Fibroblast of skin of scalp (primary cell): ENCODE measurements around the gene OGDHL. TPM values are rescaled to one million over a fixed set of nuclear protein-coding genes. Genes with fewer than 3 reads are reported as not detected.
A peak's percentile ranks its signal among the peaks of the same experiment; 100 is the strongest.
"Not testable (repeated sequence)": the region's sequence is repeated elsewhere in the genome, so short reads cannot be mapped to it uniquely, and the experiment has no call there.

Source experiments
- DNase-seq: peaks from one replicate; pipeline ENCODE4 v3.0.0-alpha.2; 2013
- polyA plus RNA-seq, 2 experiments: library from polyadenylated mRNA; unstranded; fragments of 120-200 nt; gene quantifications; one replicate each; pipeline ENCODE4 v1.2.1, GENCODE V29; 2013; ENCODE audit not compliant: insufficient read length in 2 of 2

OGDHL gene
- polyA plus RNA-seq (2013, experiment 1 of 2; ENCODE audit: insufficient read length): 0.17 TPM
- polyA plus RNA-seq (2013, experiment 2 of 2; ENCODE audit: insufficient read length): 0.27 TPM

- peak; percentile 57 for DNase-seq
Measured at GRCh38 chr10:49761789-49762565, at the start of gene OGDHL. Gene OGDHL, minus strand, starts transcription at chr10:49762323. Its CDS starts 3,731 bp downstream, at chr10:49758592.

DNA sequence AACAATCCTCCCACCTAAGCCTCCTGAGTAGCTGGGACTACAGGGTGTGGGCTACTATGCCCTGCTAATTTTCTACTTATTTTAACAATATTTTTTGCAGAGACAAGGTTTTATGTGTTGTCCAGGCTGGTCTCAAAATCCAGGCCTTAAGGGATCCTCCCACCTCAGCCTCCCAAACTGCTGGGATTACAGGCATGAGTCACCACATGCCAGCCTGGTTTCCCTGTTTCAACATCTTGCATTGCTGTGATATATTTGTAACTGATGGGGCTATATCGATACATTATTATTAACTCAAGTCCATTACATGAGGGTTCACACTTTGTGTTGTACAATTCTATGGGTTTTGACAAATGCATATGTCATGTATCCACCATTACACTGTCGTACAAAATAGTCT lies 41.9 kb upstream of the OGDHL start:
- DNase-seq: no peak

- DNase-seq: no peak
Measured at GRCh38 chr10:49798275-49798674, 36.2 kb upstream of the OGDHL start.

- no peak for DNase-seq
Measured at GRCh38 chr10:49791100-49791499, 29.0 kb upstream of the OGDHL start.

DNA sequence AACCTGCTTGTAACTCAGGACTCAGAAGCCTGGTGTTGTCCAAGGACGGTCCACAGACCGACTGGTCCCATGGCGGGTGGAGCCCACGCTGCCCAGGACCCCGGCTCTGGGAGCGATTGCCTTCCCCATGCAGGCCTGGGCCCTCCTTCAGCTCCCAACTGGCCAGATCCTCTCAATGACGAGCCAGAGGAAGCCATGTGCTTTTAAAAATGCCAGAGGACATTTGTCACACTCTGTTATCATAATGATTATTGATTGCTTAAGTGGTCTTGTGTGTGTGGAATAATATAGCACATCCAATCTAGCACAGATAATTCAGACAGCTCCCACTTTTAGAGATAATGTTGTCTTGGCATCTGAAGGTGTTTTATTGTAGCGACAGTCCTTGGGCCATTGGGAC lies 22.6 kb upstream of the OGDHL start:
- DNase-seq: no peak

GRCh38 chr10:49783645-49784044 lies 21.5 kb upstream of the OGDHL start:
- no peak for DNase-seq

- peak; percentile 20 for DNase-seq
Measured at GRCh38 chr10:49781247-49781646, 19.1 kb upstream of the OGDHL start.

DNA sequence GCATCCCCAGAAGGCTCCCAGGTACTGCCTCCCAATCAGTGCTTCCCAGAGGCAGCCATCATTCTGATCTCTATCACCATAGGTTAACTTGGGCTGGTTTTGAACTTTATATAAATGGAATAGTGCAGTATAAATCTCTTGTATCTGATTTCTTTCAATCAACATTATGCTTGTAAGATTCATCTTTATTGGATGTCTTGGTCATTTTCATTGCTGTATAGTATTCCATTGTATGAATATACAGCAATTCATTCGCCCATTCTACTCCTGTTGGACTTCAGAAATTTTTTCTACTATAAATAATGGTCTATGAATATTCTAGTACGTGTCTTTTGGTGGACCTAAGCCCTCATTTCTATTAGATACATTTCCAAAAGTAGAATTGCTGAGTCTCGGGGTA lies 16.1 kb upstream of the OGDHL start:
- no peak for DNase-seq

DNA sequence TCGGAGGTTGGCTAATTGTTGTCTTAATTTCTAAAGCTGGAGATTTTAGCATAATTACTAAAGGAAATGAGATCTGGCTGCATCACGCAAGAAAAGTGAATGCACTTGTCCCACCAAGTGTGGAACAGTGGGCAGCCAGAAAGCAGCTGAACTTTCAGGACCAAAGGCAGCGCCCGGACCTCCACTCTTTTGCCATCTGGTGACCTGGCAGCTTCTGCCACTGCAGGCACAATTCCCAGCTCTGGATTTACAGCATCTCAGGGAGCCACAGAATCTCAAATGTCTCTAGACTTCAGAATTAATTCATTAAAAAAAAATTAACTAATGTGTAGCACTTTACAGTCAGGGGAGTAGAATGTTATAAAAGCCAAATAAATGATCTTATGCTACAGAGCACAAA lies 14.7 kb upstream of the OGDHL start:
- no peak for DNase-seq

DNA sequence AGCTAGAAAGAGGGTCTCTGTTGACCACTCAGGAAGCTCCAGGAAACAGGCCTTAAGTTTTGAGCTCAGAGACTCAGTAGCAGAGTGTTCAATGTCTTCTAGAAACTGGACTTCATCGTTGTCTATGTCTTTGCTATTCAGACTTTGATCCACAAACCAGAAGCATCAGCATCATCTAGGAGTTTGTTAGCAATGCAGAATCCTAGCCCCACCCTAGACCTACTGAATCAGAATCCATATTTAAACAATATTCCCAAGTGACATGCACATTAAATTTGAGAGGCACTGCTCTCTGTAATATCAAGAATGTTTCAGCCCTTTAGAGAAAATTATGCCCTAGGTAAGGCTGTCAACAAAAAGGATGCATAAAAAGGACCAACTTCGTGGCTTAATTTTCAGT lies 12.9 kb upstream of the OGDHL start:
- DNase-seq: no peak

- not testable (repeated sequence) for DNase-seq
Measured at GRCh38 chr10:49772944-49773343, 10.8 kb upstream of the OGDHL start.

DNA sequence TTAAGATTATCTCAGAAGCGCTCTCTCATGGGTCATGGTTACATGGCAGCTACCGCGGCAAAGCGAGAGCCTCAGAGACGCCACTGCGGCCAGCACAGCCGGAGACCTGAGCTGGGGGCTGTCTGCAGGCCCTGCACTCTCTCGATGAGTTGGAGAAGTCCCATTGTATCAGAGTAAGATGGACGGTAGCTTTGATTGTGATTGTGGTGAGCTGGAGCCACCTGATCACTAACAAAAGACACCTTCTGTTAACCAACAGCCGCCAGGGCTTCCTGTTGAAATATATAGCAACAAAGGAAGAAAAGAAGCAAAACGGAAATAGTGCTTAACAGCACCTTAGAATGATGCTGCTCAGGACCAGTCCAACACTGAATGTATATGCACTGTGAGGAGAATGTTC lies 8.9 kb upstream of the OGDHL start:
- not testable (repeated sequence) for DNase-seq

GRCh38 chr10:49769692-49770091 lies 7.6 kb upstream of the OGDHL start:
- no peak for DNase-seq

DNA sequence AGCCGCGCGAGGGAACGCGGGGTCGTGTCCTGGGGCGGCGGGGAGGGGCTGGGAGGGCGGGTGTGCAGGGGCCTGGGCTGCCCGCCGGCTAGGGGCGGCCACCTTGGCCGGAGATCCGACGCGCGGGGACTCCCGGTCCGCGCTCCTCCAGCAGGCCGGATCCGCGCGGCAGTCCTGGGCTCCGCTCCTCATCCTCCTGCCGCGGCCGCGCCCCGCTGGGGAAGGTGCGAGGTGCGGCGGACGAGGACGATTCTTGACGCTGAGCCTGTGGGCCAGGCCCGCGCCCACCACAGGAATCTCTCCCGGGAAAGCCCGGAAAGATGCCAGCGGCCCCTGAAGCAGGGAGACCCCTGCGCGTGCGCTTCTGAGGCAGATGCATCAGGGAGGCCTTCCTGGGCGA lies 6.6 kb upstream of the OGDHL start:
- DNase-seq: no peak

DNA sequence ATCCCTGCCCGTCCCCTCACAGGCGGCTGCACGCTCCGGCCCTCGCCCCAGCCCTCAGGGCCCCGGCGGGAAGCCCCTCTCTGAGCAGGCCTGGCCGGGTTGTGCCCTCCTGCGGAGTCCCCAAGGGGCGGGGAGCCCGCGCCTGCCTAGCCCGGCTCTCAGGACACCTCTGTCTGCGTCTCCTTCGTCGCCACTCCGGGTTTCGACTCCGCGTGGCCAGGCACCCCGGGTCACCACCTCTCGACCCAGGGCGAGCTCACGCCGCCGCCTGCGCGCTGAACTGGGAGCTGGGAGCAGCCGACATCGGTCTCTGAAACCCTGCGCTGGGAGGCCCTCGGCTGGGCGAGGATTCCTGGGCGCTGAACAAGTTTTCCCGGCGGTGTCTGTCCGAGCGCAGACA lies 6.2 kb upstream of the OGDHL start:
- DNase-seq: no peak

- DNase-seq: no peak
Measured at GRCh38 chr10:49767752-49768151, 5.6 kb upstream of the OGDHL start.

GRCh38 chr10:49766484-49766883 lies 4.4 kb upstream of the OGDHL start:
- no peak for DNase-seq

DNA sequence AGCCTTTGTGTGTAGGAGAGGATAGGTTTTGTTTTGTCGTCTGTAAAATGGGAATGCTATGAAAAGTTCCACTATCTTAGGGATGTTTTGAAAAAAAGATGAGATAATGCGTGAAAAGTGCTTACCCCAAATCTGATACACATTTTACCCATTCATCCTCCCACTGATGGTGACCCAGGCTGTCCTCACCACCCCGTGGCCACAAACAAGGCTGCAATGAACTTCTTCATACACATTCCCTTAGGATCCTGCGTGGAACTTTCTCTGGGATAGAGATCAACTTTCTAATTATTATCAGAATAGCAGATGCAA lies 399 bp upstream of the OGDHL start:
- DNase-seq: no peak

- DNase-seq: no peak
Measured at GRCh38 chr10:49761201-49761788, 828 bp downstream of the OGDHL start.

DNA sequence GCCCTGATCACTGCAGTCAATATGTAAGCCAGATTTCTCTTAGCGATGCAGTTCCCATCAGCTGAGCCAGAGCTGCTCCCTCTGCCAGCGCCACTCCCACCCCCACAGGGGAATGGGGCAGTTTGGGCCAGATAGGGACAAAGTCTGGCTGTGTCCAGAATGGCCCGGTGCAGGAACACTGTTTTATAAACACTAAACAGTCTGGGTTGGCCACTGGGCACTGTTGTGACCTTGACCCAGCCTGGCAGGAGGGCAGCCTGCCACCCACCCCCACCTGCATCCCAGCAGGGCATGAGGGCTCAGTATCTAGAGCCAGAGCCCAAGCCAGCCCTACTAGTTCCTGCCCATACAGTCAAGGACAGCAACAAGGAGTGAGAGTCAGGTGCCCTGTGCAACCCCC lies 1.3 kb downstream of the OGDHL start:
- DNase-seq: no peak

- no peak for DNase-seq
Measured at GRCh38 chr10:49759787-49760551, 2.2 kb downstream of the OGDHL start.

DNA sequence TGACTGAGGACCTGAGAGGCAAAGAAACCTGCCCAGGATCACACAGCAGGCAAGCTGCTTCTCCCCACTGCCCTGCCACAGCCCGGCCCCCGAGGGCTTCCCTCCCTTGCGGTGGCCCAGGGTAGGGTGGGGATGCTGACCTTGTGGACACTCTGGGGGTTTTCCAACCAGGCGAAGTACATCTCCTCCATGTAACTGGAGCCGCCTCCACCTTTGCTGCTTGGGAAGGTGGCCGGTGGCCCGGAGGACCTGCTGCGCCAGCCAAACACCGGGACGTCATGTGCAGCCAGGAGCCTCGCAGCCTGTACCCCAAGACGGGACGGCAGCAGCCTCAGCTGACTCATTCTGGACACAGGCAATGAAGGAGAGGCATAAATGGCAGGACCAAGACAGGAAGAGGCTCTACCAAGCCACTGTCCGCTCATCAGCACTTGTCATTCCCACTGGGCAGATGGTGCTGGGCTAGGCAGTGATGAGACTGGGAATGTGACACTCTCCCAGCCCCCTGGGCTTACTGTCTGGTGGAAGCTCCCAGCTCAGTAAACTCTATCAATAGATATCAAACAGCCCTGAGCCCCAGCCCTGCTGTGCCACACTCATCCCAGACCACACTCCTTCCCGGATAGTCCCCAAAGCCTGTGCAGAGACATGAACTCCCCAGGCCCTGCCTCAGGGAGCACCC lies 3.7 kb downstream of the OGDHL start:
- DNase-seq: no peak

GRCh38 chr10:49756641-49757040 lies 5.5 kb downstream of the OGDHL start:
- no peak for DNase-seq
